Right ventricle myocardium superior (tissue), 1 donor: Measurements from ENCODE around the gene IKZF2. TPM values are rescaled to one million over a fixed set of nuclear protein-coding genes. Genes with fewer than 3 reads are reported as not detected.
A peak's percentile ranks its signal among the peaks of the same experiment; 100 is the strongest.

Experiments
- ATAC-seq: fragments of 200-7000 bp; cut with Tn5 transposase; one replicate; pipeline ENCODE4 v1.9.1; 2020; ENCODE audit warnings: mild to moderate bottlenecking; ENCODE audit not compliant: poor library complexity
- DNase-seq: peaks from one replicate; pipeline ENCODE4 v3.0.0-alpha.2; 2020
- intact Hi-C: fragments of 100-400 bp; cut with DNase I; formaldehyde crosslinking; loops from one replicate; pipeline ENCODE4 v1.11.2; 2022
- long read RNA-seq: library from polyadenylated mRNA; unstranded; transcript quantifications from one replicate; pipeline ENCODE4 v2.0.0, GENCODE V29; 2021
- total RNA-seq: library from RNA; stranded (reverse); fragmentation: NEBNext Ultra II Directional; extraction: Animal tissue kit (Norgen Biotek cat#: 25700); gene quantifications from one replicate; pipeline ENCODE4 v1.2.1, GENCODE V29; 2021
- donor health status: DM: no; HTN: yes; CAD: no; lungs with severe emphysema.

The IKZF2 gene
- total RNA-seq = 4.3 TPM
- long read RNA-seq = 0 reads

- ATAC-seq (peak; percentile 97), DNase-seq (peak; percentile 91)
- intact Hi-C loops = loop anchor here (5.0 kb wide), 2 partner anchors 374 to 464 kb away; no protein-coding TSS in a partner anchor
Measured at GRCh38 chr2:213151437-213152064, at the start of gene IKZF2. IKZF2 (minus strand) TSS chr2:213151612; CDS start chr2:213148629, 2,983 bp downstream.

- intact Hi-C loops = no loop called here
- ATAC-seq = no peak
Measured at GRCh38 chr2:213199871-213200270, 48.5 kb upstream of the IKZF2 start.

DNA sequence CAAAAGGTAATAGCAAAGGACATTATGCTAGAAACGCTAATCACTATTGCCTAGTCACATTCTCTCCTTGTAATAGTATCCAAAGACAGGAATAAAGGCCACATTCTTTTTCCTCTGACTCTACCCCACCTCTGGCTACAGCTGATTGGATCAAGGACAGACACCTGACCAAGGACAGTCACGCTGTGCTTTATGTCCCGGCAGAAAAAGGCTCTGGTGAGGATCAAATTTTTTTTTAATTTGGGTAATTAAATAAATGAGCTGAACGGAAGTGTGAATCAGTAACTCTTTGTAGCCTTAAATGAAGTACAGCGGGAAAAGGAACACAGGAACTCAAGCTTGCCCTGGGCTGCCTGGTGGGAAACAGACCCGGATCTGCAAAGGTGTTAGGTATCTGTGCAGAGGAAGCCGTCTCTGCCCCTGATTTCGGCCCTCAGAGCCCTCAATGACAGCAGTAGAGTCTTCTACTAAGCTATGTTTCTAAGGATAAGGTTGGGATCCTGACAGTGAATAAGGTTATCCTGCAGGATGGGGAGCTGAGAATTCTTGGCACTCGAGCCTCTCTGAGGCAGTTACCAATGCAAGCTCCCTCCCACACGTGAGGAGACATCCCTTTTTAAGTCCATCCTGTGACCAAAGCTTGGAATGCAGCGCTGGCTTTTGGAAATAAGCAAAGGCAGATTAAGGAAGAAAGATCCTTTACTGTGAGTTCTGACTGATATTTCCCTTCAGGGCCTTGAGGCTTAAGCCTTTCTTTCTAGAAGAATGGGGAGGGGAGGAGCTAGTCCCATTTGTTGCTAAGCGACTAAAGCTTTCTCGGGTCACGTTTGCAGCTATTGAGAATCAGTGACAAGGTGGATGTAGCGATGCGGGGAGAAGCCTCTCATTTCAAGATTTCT, 37.8 kb upstream of the IKZF2 start:
- intact Hi-C loops = no loop called here
- ATAC-seq (no peak), DNase-seq (no peak)

More at GRCh38 chr2:213199871-213200270, 48.5 kb upstream of the IKZF2 start:
- DNase-seq = no peak

DNA sequence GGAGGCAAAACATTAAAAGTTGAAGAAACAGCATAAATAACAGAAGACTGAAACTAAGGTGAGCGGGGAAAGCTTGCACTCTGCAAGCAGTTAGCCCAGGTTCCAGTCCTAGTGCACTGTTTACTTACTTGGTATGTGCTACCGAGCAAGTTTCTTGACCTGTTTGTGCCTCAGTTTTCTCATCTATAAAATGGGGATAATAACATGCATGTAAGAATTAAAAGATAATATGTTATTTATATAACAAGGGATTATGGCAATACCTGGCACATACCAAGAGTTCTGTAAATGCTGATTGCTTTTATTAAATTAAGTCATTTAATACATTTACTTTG, 37.1 kb upstream of the IKZF2 start:
- DNase-seq = no peak
- intact Hi-C loops = no loop called here
- ATAC-seq = no peak

- no peak for DNase-seq
- peak; percentile 36 for ATAC-seq
- intact Hi-C loops = no loop called here
Measured at GRCh38 chr2:213187833-213188532, 36.6 kb upstream of the IKZF2 start.

GRCh38 chr2:213187386-213187785, 36.0 kb upstream of the IKZF2 start:
- ATAC-seq (no peak), DNase-seq (no peak)
- intact Hi-C loops = no loop called here

DNA sequence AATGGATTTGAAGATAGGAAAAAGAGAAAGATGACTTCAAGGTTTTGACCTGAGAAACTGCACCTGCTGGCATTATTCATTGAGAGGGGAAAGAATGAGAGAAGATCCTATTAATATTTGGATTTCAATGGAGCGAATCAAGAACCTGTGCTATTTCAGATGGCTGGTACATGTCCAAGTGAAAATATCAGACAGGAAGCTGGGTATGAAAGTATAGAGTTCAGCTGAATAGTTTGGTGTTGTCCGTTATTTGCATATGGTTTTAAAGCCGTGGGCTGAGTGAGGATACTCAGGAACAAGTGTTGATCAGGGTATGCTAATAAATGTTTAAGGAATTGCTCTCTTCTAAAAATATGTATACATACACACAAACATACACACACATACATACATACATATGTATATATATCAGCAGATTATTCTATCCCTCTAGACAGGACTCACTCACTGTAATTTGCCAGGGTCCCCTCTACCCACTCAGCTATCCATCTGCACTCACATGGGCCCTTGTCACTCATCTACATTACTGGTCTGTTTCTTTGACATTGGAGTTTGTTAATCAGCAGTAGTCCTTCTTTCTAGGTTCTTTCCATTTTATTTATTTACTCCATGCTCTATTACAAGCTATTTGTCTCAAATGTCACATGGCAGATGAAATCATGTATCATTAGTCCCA, 33.9 kb upstream of the IKZF2 start:
- DNase-seq = no peak
- no peak for ATAC-seq
- intact Hi-C loops = no loop called here

DNA sequence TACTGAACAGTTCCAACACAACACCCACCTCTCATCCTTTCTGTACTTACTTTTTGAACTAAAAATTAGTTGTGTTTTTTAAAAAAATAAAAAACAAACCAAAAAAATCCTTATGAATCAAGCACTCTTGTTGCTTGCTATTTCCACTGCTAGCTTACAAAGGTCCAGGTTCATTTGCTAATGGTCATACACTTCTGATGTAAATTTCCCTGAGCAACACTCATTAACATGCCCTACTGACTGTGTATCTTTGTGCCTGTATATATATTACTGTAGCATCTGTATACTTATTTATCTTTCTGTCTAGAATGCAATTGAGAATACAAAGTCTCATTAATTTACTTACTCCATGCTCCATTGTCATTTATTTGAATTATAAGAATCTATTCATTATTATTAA, 30.3 kb upstream of the IKZF2 start:
- DNase-seq (no peak), ATAC-seq (no peak)
- intact Hi-C loops = no loop called here

GRCh38 chr2:213177679-213178078, 26.3 kb upstream of the IKZF2 start:
- DNase-seq = no peak
- no peak for ATAC-seq
- intact Hi-C loops = no loop called here

DNA sequence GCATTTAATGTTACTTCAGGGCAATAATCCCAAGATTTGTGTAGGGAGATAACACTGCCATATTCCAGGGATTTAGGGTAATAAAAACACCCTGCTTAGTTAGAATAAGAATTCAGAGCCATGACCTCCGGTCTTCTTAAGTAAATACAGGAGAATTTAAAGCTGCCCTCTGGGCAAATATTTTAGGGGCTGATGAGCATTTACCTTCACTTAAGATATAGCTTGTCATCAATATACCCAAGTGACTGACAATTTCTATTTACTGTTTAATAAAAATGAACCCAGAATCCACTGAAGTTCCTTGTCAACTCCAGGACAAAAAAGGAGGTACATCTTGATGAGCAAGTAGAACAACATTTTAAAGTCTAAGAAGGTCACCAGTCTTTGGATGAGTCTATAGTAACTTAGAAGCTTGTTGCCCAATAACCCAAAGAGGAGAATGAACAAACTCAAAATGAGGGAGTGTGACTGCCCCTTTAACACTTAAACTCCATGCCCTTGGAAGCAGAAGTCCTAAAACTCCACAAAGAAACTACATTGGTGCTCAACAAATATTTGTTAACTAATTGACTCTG, 24.3 kb upstream of the IKZF2 start:
- intact Hi-C loops = no loop called here
- ATAC-seq (no peak), DNase-seq (no peak)

GRCh38 chr2:213172641-213173040, 21.2 kb upstream of the IKZF2 start:
- DNase-seq (no peak), ATAC-seq (no peak)
- intact Hi-C loops = no loop called here

GRCh38 chr2:213171147-213171546, 19.7 kb upstream of the IKZF2 start:
- no peak for ATAC-seq
- DNase-seq = no peak
- intact Hi-C loops = no loop called here

DNA sequence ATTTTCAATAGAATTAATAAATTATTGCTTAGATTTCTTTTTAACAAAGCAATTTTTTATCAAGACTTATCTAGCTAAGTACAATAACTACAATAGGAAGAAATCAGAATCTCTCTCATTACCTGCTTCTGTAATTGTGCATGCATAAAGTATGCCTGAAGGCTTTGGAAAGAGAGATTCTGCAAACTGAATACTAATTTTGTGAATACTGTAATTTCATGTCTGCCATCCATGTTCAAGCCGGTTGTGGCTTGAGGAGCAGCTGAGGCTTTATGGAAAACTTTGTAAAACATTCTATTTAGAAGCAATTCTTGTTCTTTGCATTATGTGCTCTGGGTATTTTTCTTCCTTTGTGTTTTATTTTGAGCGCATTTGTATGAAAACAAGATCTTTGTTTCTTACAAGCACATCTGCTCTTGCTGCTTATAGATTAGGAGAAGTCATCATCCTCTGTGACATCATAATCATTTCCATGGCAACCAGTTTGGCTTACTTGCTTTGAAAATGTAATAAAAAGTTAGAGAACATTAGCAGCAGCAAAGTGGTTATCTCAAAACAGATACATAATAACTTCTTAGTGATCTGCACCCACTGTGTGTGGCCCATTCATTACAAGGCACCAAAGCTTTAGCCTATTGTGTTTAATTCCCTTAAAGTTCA, 16.0 kb upstream of the IKZF2 start:
- DNase-seq = no peak
- intact Hi-C loops = no loop called here
- no peak for ATAC-seq

- intact Hi-C loops = no loop called here
Measured at GRCh38 chr2:213166109-213166508, 14.7 kb upstream of the IKZF2 start.

DNA sequence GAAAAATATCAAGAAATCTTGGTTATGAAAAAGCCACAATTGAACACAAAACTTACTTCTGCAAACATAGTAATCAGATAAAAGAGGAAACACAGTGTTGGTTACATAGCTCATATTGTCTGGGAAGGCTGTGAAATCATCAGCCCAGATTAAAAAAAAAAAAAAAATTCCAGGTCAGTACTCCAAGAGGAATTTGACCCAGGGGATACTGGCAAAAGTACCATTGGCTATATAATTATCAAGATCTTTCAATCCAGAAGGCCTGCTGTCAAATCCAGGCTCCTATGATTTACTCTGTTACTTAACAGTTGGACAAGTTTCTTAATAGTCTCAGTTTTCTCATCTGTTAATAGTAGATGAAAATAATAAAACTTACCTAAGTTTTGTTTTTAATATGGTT, 12.9 kb upstream of the IKZF2 start:
- ATAC-seq = no peak

More at GRCh38 chr2:213166109-213166508, 14.7 kb upstream of the IKZF2 start:
- no peak for DNase-seq
- no peak for ATAC-seq

GRCh38 chr2:213162516-213163118, 11.2 kb upstream of the IKZF2 start:
- intact Hi-C loops = no loop called here
- ATAC-seq (no peak), DNase-seq (no peak)

More for the DNA sequence above, 12.9 kb upstream of the IKZF2 start:
- intact Hi-C loops = no loop called here
- no peak for DNase-seq

- intact Hi-C loops = no loop called here
- no peak for ATAC-seq
- DNase-seq = no peak
Measured at GRCh38 chr2:213161759-213162515, 10.5 kb upstream of the IKZF2 start.
